Progenitor cell of endocrine pancreas (in vitro differentiated cells): Measurements from ENCODE around the gene DDX5. TPM values are rescaled to one million over a fixed set of nuclear protein-coding genes. Genes with fewer than 3 reads are reported as not detected.

Experiments
- DNase-seq: peaks from one replicate; pipeline ENCODE4 v3.0.0; 2021; ENCODE audit warnings: low spot score; ENCODE audit not compliant: unreplicated experiment
- H3K27ac Mint-ChIP-seq: 2 replicates; pipeline ENCODE4 v1.8.0; 2021; ENCODE audit warnings: mild to moderate bottlenecking, moderate library complexity, mixed read lengths
- H3K27me3 Mint-ChIP-seq: 2 replicates; pipeline ENCODE4 v1.8.0; 2021; ENCODE audit warnings: mixed read lengths
- H3K36me3 Mint-ChIP-seq: 2 replicates; pipeline ENCODE4 v1.8.0; 2022; ENCODE audit warnings: mixed read lengths; ENCODE audit not compliant: insufficient read depth
- H3K4me1 Mint-ChIP-seq: 2 replicates; pipeline ENCODE4 v1.8.0; 2021; ENCODE audit warnings: low read depth, mixed read lengths
- H3K4me3 Mint-ChIP-seq: 2 replicates; pipeline ENCODE4 v1.8.0; 2021; ENCODE audit warnings: low read depth, mild to moderate bottlenecking, moderate library complexity, mixed read lengths
- H3K9me3 Mint-ChIP-seq: 2 replicates; pipeline ENCODE4 v1.8.0; 2021; ENCODE audit warnings: low read depth, mixed read lengths
- microRNA-seq: library from miRNA; unstranded; fragments of <30 nt; microRNA quantifications from one replicate; pipeline ENCODE4 v1.1.0, GENCODE V29; 2020; ENCODE audit warnings: borderline number of aligned reads; ENCODE audit not compliant: unreplicated experiment
- total RNA-seq: library from RNA; stranded (reverse); gene quantifications from 2 replicates; pipeline ENCODE4 v1.2.1, GENCODE V29; 2021
- TF ChIP-seq, protein P1 (sequence below): fragments of 200-600 bp; sonication (generic); IDR thresholded peaks from one replicate; pipeline ENCODE4 v1.5.0; 2021; ENCODE audit warnings: antibody characterized with exemption, mild to moderate bottlenecking; ENCODE audit not compliant: unreplicated experiment

The DDX5 gene
- total RNA-seq, 1 donor from 2014 or later, result 925 TPM

DNA sequence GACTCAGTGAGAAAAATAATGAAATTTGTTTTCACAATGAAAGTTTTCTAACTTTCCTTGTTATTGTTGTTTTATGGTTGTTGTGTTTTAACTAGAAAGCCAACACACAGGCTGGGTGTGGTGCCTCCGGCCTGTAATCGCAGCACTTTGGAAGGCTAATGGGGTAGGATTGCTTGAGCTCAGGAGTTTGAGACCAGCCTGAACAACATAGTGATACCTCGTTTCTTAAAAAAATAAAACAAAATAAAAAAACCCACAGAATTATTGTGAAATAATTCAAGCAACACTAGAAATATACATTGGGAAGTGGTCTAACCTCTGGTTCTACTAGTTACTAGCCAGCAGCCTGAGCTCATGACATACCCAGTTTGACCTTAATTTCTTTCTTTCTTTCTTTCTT, 56.5 kb downstream of the DDX5 start:
- no peak for DNase-seq
- Mint-ChIP-seq H3K27me3 (no peaks in the 10 kb centered on the region), H3K27ac (no peak overlapping the region), H3K9me3 (no peaks in the 10 kb centered on the region), H3K4me1 (no peaks in the 10 kb centered on the region), H3K36me3 (no peaks in the 10 kb centered on the region), H3K4me3 (no peak overlapping the region)
- TF ChIP-seq, protein P1, sequence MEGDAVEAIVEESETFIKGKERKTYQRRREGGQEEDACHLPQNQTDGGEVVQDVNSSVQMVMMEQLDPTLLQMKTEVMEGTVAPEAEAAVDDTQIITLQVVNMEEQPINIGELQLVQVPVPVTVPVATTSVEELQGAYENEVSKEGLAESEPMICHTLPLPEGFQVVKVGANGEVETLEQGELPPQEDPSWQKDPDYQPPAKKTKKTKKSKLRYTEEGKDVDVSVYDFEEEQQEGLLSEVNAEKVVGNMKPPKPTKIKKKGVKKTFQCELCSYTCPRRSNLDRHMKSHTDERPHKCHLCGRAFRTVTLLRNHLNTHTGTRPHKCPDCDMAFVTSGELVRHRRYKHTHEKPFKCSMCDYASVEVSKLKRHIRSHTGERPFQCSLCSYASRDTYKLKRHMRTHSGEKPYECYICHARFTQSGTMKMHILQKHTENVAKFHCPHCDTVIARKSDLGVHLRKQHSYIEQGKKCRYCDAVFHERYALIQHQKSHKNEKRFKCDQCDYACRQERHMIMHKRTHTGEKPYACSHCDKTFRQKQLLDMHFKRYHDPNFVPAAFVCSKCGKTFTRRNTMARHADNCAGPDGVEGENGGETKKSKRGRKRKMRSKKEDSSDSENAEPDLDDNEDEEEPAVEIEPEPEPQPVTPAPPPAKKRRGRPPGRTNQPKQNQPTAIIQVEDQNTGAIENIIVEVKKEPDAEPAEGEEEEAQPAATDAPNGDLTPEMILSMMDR, result no peak

GRCh38 chr17:64448665-64449512, 57.2 kb downstream of the DDX5 start, which contains the start of gene MILR1:
Gene MILR1, plus strand, starts transcription at chr17:64449115. Its CDS starts 54 bp downstream, at chr17:64449169.
- TF ChIP-seq, protein P1, result no peak
- H3K36me3 Mint-ChIP-seq, result no peaks in the 10 kb centered on the region
- no peaks in the 10 kb centered on the region for H3K27me3 Mint-ChIP-seq
- H3K4me1 Mint-ChIP-seq, result no peaks in the 10 kb centered on the region
- no peak within 1 kb of the TSS for H3K4me3 Mint-ChIP-seq
- H3K27ac Mint-ChIP-seq, result no peak within 1 kb of the TSS
- no peaks in the 10 kb centered on the region for H3K9me3 Mint-ChIP-seq
- DNase-seq, result no peak

Small RNAs within 50 kb of the gene (microRNA-seq; reads per million reads assigned to microRNA genes)
- gene MIR3064 (11.3 reads per million, percentile 20 among the genes with 10 or more reads in this experiment), gene MIR5047 (not detected)

Other genes starting within 250 kb of the DDX5 start
- 30.2 and 31.5 TPM in 2 replicates for gene TEX2, start 243.0 kb downstream of the DDX5 start, total RNA-seq
- gene PECAM1, start 115.4 kb downstream of the DDX5 start, total RNA-seq, result 0.04 and 0.19 TPM in 2 replicates
- gene MILR1, start 57.2 kb downstream of the DDX5 start, total RNA-seq, result not detected in 2 replicates
- gene POLG2, start 9.2 kb downstream of the DDX5 start, total RNA-seq, result 33.1 and 33.7 TPM in 2 replicates
- gene CEP95, start 688 bp upstream of the DDX5 start, total RNA-seq, result 102 and 108 TPM in 2 replicates
- 40.8 and 43.9 TPM in 2 replicates for gene SMURF2, start 156.0 kb upstream of the DDX5 start, total RNA-seq